Astrocyte (in vitro differentiated cells and primary cell): ENCODE measurements around the gene AMH.

Experiments used
- EZH2 ChIP-seq: IDR thresholded peaks from 2 replicates; pipeline ENCODE4 v1.6.1; 2012; ENCODE audit warnings: mild to moderate bottlenecking, low read length, inconsistent platforms; ENCODE audit not compliant: insufficient read depth
- TF ChIP-seq, protein P1 (sequence below): IDR thresholded peaks from 2 replicates; pipeline ENCODE4 v1.5.1; 2011; ENCODE audit warnings: low read depth, mild to moderate bottlenecking, inconsistent platforms, low read length, moderate library complexity; ENCODE audit not compliant: insufficient read depth

DNA sequence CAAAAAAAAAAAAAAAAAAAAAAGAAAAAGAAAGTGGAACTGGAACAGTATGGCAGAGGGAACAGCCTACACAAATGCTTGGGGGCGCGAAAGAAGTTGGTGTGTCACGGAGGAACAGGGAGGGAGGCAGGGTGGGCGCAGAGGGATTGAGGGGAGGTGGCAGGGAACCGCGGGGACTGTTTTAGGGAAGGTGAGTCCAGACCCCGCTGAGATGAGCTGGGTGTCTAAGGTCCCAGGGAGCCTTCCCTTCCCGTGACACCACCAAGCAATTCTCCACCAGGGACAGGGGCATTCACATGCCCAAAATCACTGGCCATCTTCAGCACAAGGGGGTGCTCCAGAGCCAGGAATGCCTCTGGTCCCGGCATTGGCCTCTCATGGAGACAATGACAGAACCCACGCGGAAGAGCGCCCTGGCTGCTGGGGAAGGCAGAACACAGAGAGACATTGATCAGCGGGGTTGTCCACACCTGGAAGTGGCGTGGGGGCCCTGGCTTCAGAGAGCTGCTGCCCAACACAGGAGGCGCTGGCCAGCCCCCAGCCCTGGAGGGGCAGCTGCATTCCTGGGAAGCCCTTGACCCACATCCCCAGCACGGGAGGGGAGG lies 25.9 kb downstream of the AMH start:
- TF ChIP-seq, protein P1, sequence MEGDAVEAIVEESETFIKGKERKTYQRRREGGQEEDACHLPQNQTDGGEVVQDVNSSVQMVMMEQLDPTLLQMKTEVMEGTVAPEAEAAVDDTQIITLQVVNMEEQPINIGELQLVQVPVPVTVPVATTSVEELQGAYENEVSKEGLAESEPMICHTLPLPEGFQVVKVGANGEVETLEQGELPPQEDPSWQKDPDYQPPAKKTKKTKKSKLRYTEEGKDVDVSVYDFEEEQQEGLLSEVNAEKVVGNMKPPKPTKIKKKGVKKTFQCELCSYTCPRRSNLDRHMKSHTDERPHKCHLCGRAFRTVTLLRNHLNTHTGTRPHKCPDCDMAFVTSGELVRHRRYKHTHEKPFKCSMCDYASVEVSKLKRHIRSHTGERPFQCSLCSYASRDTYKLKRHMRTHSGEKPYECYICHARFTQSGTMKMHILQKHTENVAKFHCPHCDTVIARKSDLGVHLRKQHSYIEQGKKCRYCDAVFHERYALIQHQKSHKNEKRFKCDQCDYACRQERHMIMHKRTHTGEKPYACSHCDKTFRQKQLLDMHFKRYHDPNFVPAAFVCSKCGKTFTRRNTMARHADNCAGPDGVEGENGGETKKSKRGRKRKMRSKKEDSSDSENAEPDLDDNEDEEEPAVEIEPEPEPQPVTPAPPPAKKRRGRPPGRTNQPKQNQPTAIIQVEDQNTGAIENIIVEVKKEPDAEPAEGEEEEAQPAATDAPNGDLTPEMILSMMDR = peak; percentile 52
- TF ChIP-seq EZH2 = no peak
